ENCODE results near the gene AVPR1B.

AVPR1B gene

DNA sequence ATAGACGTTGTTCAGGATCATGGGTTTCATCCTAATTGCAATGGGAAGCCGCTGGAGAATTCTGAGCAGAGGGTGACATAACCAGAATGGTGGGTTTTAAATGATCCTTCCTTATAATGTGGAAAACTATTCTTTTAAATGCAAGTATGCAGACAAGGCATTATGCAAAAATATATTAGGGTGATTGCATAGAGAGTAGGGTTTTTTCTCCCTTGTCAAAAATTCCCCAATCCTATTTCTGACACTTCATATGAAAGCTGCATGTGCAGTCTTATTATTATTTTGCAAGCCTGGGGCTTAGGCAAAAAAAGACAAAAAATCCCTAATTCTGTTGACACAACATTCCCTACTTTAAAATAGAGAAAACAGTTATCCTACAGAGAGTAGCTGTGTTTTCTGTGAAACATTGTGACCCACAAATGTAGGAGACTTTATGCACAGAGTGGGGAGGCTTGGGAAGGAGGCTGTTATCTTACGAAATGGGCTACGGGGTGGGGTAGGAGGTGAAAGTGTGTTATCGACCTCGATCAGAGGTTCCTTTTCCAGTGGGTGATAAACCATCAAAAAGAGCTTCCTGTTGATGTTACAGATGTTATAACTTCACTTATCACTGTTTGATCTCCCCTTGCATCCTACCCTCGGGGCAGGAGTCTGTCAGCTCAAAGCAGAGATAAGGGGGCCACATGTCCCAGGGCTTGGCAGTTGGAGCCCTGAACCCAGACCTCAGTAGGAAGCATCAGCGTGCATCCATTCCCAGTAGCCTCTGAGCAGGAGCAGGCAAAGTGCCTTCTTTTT lies 37.0 kb downstream of the AVPR1B start:
- intact Hi-C loops (cut with DNase I; ENCODE audit: low total_unique reads), result no loop called here
- H3K4me3 ChIP-seq, result no peak overlapping the region
- no peaks in the 10 kb centered on the region for H3K36me3 ChIP-seq
- H3K9me3 ChIP-seq, result no peaks in the 10 kb centered on the region
- H3K4me1 ChIP-seq, result no peaks in the 10 kb centered on the region
- TF ChIP-seq, protein P1, sequence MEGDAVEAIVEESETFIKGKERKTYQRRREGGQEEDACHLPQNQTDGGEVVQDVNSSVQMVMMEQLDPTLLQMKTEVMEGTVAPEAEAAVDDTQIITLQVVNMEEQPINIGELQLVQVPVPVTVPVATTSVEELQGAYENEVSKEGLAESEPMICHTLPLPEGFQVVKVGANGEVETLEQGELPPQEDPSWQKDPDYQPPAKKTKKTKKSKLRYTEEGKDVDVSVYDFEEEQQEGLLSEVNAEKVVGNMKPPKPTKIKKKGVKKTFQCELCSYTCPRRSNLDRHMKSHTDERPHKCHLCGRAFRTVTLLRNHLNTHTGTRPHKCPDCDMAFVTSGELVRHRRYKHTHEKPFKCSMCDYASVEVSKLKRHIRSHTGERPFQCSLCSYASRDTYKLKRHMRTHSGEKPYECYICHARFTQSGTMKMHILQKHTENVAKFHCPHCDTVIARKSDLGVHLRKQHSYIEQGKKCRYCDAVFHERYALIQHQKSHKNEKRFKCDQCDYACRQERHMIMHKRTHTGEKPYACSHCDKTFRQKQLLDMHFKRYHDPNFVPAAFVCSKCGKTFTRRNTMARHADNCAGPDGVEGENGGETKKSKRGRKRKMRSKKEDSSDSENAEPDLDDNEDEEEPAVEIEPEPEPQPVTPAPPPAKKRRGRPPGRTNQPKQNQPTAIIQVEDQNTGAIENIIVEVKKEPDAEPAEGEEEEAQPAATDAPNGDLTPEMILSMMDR (IDR thresholded peaks at IDR 0.05), result no peak
- no peak for DNase-seq
- peaks cover 3 to 6% of the 10 kb centered on the region in 2 donors for H3K27me3 ChIP-seq
- no peak overlapping the region for H3K27ac ChIP-seq

DNA sequence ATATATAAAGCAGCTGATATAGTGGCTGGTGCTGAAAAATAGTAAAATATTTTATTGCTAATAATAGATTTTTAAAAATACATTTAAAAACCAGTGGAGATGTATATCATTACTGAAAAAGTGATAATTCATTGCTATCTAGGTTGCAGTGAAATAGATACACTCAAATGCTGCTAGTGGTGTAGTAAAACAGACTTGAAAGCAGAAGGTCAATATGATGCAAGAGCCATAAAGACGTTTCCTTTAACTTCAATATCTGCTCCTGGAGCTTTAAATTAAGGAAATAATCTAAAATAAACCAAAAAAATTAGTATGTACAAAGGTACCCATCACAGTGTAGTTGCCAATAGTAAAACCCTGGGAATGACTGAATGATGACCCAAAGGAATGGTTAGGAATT lies 38.1 kb downstream of the AVPR1B start:
- peaks cover 3 to 6% of the 10 kb centered on the region in 2 donors for H3K27me3 ChIP-seq
- no peaks in the 10 kb centered on the region for H3K4me1 ChIP-seq
- DNase-seq, result no peak
- intact Hi-C loops (cut with DNase I; ENCODE audit: low total_unique reads), result no loop called here
- H3K4me3 ChIP-seq, result no peak overlapping the region
- no peaks in the 10 kb centered on the region for H3K9me3 ChIP-seq
- TF ChIP-seq, protein P1 (IDR thresholded peaks at IDR 0.05), result no peak
- no peak overlapping the region for H3K27ac ChIP-seq
- no peaks in the 10 kb centered on the region for H3K36me3 ChIP-seq

DNA sequence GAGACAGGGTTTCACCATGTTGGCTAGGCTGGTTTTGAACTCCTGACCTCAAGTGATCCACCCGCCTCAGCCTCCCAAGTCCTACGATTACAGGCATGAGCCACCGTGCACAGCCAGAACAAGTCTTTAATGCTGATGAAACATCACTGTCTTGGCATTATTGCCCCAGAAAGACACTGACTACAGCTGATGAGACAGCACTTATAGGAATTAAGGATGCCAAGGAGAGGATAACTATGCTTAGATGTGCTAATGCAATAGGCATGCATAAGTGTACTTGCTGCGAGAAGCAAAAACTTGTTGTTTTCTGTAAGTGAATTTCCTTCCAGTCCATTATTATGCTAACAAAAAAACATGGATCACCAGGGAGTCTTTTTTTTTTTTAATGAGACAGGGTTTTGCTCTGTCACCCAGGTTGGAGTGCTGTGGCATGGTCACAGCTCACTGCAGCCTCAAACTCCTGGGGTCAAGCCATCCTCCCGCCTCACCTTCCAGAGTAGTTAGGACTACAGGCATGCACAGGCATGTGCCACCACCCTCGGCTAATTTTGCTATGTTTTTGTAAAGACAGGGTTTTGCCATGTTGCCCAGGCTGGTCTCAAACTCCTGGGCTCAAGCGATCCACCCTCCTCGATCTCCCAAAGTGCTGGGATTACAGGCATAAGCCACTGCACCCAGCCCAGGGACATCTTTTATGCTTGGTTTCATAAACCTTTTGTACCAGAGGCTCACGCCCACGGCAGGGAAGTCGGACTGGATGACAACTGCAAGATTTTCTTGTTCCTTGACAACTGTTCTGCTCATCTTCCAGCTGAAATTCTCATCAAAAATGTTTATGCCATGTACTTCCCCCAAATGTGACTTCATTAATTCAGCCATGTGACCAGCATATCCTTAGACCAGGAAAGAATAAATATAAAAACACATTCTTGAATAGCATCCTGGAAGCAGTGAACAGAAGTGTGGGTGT lies 41.1 kb downstream of the AVPR1B start:
- no peak overlapping the region for H3K4me3 ChIP-seq
- H3K36me3 ChIP-seq, result no peaks in the 10 kb centered on the region
- DNase-seq, result no peak
- H3K27ac ChIP-seq, result no peak overlapping the region
- H3K4me1 ChIP-seq, result no peaks in the 10 kb centered on the region
- intact Hi-C loops (cut with DNase I; ENCODE audit: low total_unique reads), result no loop called here
- H3K9me3 ChIP-seq, result no peaks in the 10 kb centered on the region
- TF ChIP-seq, protein P1 (IDR thresholded peaks at IDR 0.05), result no peak
- H3K27me3 ChIP-seq, result peaks cover 3 to 6% of the 10 kb centered on the region in 2 donors

DNA sequence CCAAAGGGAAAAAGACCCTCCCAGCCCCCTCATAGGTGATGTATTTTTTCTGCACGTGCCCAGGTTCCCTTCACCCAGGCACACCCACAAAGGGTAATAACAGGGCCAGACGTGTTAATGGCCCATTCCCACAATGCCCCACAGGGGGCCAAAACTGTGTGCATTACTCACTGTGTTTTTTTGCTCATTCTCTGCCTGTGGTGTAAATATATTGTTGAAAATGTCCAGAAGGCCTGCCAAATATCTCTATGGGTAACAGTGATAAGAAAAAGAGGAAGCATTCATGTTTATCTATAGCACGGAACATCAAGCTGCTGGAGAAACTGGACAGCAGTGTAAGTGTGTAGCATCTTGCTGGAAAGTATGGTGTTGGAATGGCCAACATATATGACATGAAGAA lies 42.3 kb downstream of the AVPR1B start:
- intact Hi-C loops (cut with DNase I; ENCODE audit: low total_unique reads), result no loop called here
- Histone ChIP-seq H3K9me3 (no peaks in the 10 kb centered on the region), H3K36me3 (no peaks in the 10 kb centered on the region), H3K27me3 (peaks cover 3 to 6% of the 10 kb centered on the region in 2 donors), H3K4me1 (no peaks in the 10 kb centered on the region), H3K27ac (no peak overlapping the region), H3K4me3 (no peak overlapping the region)
- TF ChIP-seq, protein P1 (IDR thresholded peaks at IDR 0.05), result no peak
- DNase-seq, result no peak

DNA sequence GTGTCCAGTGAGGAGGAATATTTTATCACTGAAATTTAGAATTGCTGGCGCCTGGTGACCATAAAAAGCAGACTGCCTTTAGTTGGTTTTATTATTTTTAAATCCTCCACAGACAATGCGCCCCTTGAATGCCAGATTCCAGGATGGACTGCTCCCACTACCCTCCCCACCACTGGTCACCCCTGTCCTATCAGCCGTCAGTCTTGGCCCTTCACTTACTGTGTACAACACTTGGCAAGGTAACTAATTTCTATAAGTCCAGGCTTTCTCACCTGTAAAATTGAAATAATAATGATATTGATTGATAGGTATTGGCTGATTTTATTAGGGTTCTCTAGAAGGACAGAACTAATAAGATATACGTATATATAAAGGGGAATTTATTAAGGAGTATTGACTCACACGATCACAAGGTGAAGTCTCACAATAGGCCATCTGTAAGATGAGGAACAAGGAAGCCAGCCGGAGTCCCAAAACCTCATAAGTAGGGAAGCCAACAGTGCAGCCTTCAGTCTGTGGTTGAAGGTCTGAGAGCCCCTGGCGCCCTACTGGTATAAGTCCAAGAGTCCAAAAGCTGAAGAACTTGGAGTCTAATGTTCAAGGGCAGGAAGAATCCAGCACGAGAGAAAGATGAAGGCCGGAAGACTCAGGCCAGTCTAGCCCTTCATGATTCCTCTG lies 46.4 kb downstream of the AVPR1B start:
- Histone ChIP-seq H3K27ac (no peak overlapping the region), H3K4me1 (no peaks in the 10 kb centered on the region), H3K27me3 (peaks cover 0 to 7% of the 10 kb centered on the region in 2 donors), H3K4me3 (no peak overlapping the region), H3K36me3 (no peaks in the 10 kb centered on the region), H3K9me3 (no peaks in the 10 kb centered on the region)
- DNase-seq, result no peak
- TF ChIP-seq, protein P1 (IDR thresholded peaks at IDR 0.05), result no peak
- intact Hi-C loops (cut with DNase I; ENCODE audit: low total_unique reads), result no loop called here

Data from tibial artery (tissue), 4 donors.